Hepatocyte (in vitro differentiated cells): Measurements from ENCODE around the gene PTPRC. TPM values are rescaled to one million over a fixed set of nuclear protein-coding genes. Genes with fewer than 3 reads are reported as not detected.

Source experiments
- DNase-seq: peaks from one replicate; pipeline ENCODE4 v3.0.0-alpha.2; 2016; ENCODE audit warnings: low spot score
- H2AFZ ChIP-seq: fragments of 200-600 bp; sonication (generic); 2 replicates; pipeline ENCODE4 v1.6.0; 2016; ENCODE audit warnings: antibody characterized with exemption, mild to moderate bottlenecking
- H3K27ac ChIP-seq: fragments of 200-600 bp; sonication (generic); 2 replicates; pipeline ENCODE4 v1.5.1; 2016; ENCODE audit warnings: mild to moderate bottlenecking
- H3K27me3 ChIP-seq: fragments of 200-600 bp; sonication (generic); 2 replicates; pipeline ENCODE4 v1.6.1; 2016
- H3K36me3 ChIP-seq: fragments of 200-600 bp; sonication (generic); replicated peaks from 2 replicates; pipeline ENCODE4 v1.5.1; 2016; ENCODE audit warnings: low read depth; ENCODE audit not compliant: insufficient read depth
- H3K4me1 ChIP-seq: fragments of 200-600 bp; sonication (generic); 2 replicates; pipeline ENCODE4 v1.5.1; 2016; ENCODE audit warnings: mild to moderate bottlenecking, moderate library complexity; ENCODE audit not compliant: insufficient read depth
- H3K4me2 ChIP-seq: fragments of 200-600 bp; sonication (generic); 2 replicates; pipeline ENCODE4 v1.6.0; 2016
- H3K4me3 ChIP-seq: fragments of 200-600 bp; sonication (generic); 2 replicates; pipeline ENCODE4 v1.5.1; 2016; ENCODE audit warnings: mild to moderate bottlenecking
- H3K79me2 ChIP-seq: fragments of 200-600 bp; sonication (generic); 2 replicates; pipeline ENCODE4 v1.6.0; 2017; ENCODE audit warnings: mild to moderate bottlenecking
- H3K9me2 ChIP-seq: fragments of 200-600 bp; sonication (generic); replicated peaks from 2 replicates; pipeline ENCODE4 v1.6.0; 2017; ENCODE audit warnings: mild to moderate bottlenecking; ENCODE audit not compliant: insufficient read depth
- H3K9me3 ChIP-seq: fragments of 200-600 bp; sonication (generic); 2 replicates; pipeline ENCODE4 v1.5.1; 2016; ENCODE audit warnings: low read depth, mild to moderate bottlenecking
- H4K20me1 ChIP-seq: fragments of 200-600 bp; sonication (generic); 2 replicates; pipeline ENCODE4 v1.6.0; 2016; ENCODE audit warnings: mild to moderate bottlenecking; ENCODE audit not compliant: insufficient read depth, poor library complexity, severe bottlenecking
- CTCF ChIP-seq: fragments of 200-600 bp; sonication (generic); IDR thresholded peaks from 2 replicates; pipeline ENCODE4 v1.5.1; 2016; ENCODE audit warnings: antibody characterized with exemption, mild to moderate bottlenecking; ENCODE audit not compliant: poor library complexity
- EZH2 ChIP-seq: fragments of 200-600 bp; sonication (generic); IDR thresholded peaks from 2 replicates; pipeline ENCODE4 v1.6.1; 2016; ENCODE audit warnings: antibody characterized with exemption, mild to moderate bottlenecking, borderline replicate concordance
- EZH2phosphoT487 ChIP-seq: fragments of 200-600 bp; sonication (generic); IDR thresholded peaks from one replicate; pipeline ENCODE4 v1.6.1; 2018; ENCODE audit warnings: antibody characterized with exemption, mild to moderate bottlenecking, low read depth, moderate library complexity; ENCODE audit not compliant: unreplicated experiment, severe bottlenecking
- WGBS: methylation state at CpG from one replicate; pipeline ENCODE4 v1.1.6; 2016; ENCODE audit warnings: low lambda C conversion rate; ENCODE audit errors: missing lambda C conversion rate; 5-methylcytosine and 5-hydroxymethylcytosine counted together
- polyA plus RNA-seq: library from polyadenylated mRNA; unstranded; fragments of >200 nt; fragmentation: Nextera tagmentation; extraction: Ambion mirVana; gene quantifications from 2 replicates; pipeline ENCODE4 v1.2.1, GENCODE V29; 2016
- total RNA-seq: library from RNA; depleted of rRNA; stranded (reverse); fragments of >200 nt; gene quantifications from 2 replicates; pipeline ENCODE4 v1.2.3, GENCODE V29; 2014

The PTPRC gene
- total and polyA plus RNA-seq, 2 experiments from 2014 or later, result 0.87 TPM; not detected in 1

GRCh38 chr1:198680174-198680875 lies 41.5 kb downstream of the PTPRC start:
- H3K27ac ChIP-seq, result no peak overlapping the region
- no peak overlapping the region for H2AFZ ChIP-seq
- H3K36me3 ChIP-seq, result no peaks in the 10 kb centered on the region
- no peak for TF ChIP-seq EZH2phosphoT487
- no peak for TF ChIP-seq EZH2
- TF ChIP-seq CTCF, result no peak
- H4K20me1 ChIP-seq, result no peaks in the 10 kb centered on the region
- H3K4me1 ChIP-seq, result peaks cover 14% of the 10 kb centered on the region
- no peak overlapping the region for H3K4me3 ChIP-seq
- no peaks in the 10 kb centered on the region for H3K79me2 ChIP-seq
- H3K4me2 ChIP-seq, result no peak overlapping the region
- H3K27me3 ChIP-seq, result no peaks in the 10 kb centered on the region
- no peak for DNase-seq
- H3K9me2 ChIP-seq, result no peaks in the 10 kb centered on the region
- no peaks in the 10 kb centered on the region for H3K9me3 ChIP-seq
- WGBS, result 96% methylated on average over 15 of the region's 15 CpGs

- H3K4me3 ChIP-seq, result no peak overlapping the region
- H3K4me2 ChIP-seq, result peak overlapping the region; percentile 70
Observed at GRCh38 chr1:198681252-198681651, 42.4 kb downstream of the PTPRC start.

GRCh38 chr1:198681831-198682759 lies 43.3 kb downstream of the PTPRC start:
- Histone ChIP-seq H3K27me3 (no peaks in the 10 kb centered on the region), H2AFZ (peak overlapping the region; percentile 76), H4K20me1 (no peaks in the 10 kb centered on the region), H3K4me2 (peak overlapping the region; percentile 70), H3K4me1 (peaks cover 14% of the 10 kb centered on the region), H3K36me3 (no peaks in the 10 kb centered on the region), H3K27ac (peak overlapping the region; percentile 71), H3K4me3 (no peak overlapping the region), H3K9me2 (no peaks in the 10 kb centered on the region), H3K79me2 (no peaks in the 10 kb centered on the region), H3K9me3 (no peaks in the 10 kb centered on the region)
- WGBS, result 5% methylated on average over 7 of the region's 7 CpGs
- no peak for TF ChIP-seq EZH2
- TF ChIP-seq EZH2phosphoT487, result no peak
- TF ChIP-seq CTCF, result no peak
- DNase-seq, result peak; percentile 57

More at GRCh38 chr1:198681252-198681651, 42.4 kb downstream of the PTPRC start:
- Histone ChIP-seq H3K79me2 (no peaks in the 10 kb centered on the region), H3K27me3 (no peaks in the 10 kb centered on the region), H3K36me3 (no peaks in the 10 kb centered on the region), H3K9me3 (no peaks in the 10 kb centered on the region), H3K27ac (peak overlapping the region; percentile 71), H4K20me1 (no peaks in the 10 kb centered on the region), H3K9me2 (no peaks in the 10 kb centered on the region), H2AFZ (no peak overlapping the region), H3K4me1 (peaks cover 14% of the 10 kb centered on the region)
- DNase-seq, result no peak
- TF ChIP-seq CTCF, result no peak
- TF ChIP-seq EZH2phosphoT487, result no peak
- TF ChIP-seq EZH2, result no peak
- 32% methylated on average over 1 of the region's 1 CpG for WGBS
